AG09309 (cell line): ENCODE results near the gene RAD51B.

Source experiments
- DNase-seq: peaks from one replicate; pipeline ENCODE4 v3.0.0-alpha.2; 2010; ENCODE audit warnings: low read depth
- H3K4me3 ChIP-seq: 2 replicates; pipeline ENCODE4 v1.5.1; 2011; ENCODE audit warnings: mild to moderate bottlenecking, low read depth, low read length, moderate library complexity; ENCODE audit not compliant: control insufficient read depth
- CTCF ChIP-seq: IDR thresholded peaks from 2 replicates; pipeline ENCODE4 v1.5.1; 2011; ENCODE audit warnings: mild to moderate bottlenecking, low read depth, low read length, inconsistent platforms; ENCODE audit not compliant: insufficient read depth, control insufficient read depth; ENCODE audit errors: missing control alignments

The RAD51B gene

GRCh38 chr14:68011406-68012028 lies 191.9 kb downstream of the RAD51B start:
- no peak for DNase-seq
- H3K4me3 ChIP-seq, result no peak overlapping the region
- TF ChIP-seq CTCF, result no peak

- no peak for DNase-seq
- H3K4me3 ChIP-seq, result no peak overlapping the region
- TF ChIP-seq CTCF, result no peak
These were observed 193.3 kb downstream of the RAD51B start for GRCh38 chr14:68012871-68013270.

- no peak for DNase-seq
- H3K4me3 ChIP-seq, result no peak overlapping the region
- TF ChIP-seq CTCF, result no peak
These were observed 193.7 kb downstream of the RAD51B start for GRCh38 chr14:68013326-68013725.

- no peak for DNase-seq
- H3K4me3 ChIP-seq, result no peak overlapping the region
- TF ChIP-seq CTCF, result no peak
These were observed 195.2 kb downstream of the RAD51B start for GRCh38 chr14:68014771-68015170.

GRCh38 chr14:68015356-68016254 lies 196.0 kb downstream of the RAD51B start:
- no peak for TF ChIP-seq CTCF
- H3K4me3 ChIP-seq, result no peak overlapping the region
- no peak for DNase-seq

GRCh38 chr14:68016255-68016914 lies 196.8 kb downstream of the RAD51B start:
- TF ChIP-seq CTCF, result no peak
- H3K4me3 ChIP-seq, result no peak overlapping the region
- DNase-seq, result no peak
